Measurements from ENCODE around the gene ARMH3. TPM values are rescaled to one million over a fixed set of nuclear protein-coding genes. Genes with fewer than 3 reads are reported as not detected.
"Not testable (repeated sequence)": the region's sequence is repeated elsewhere in the genome, so short reads cannot be mapped to it uniquely, and the experiment has no call there.

Gene ARMH3
- total RNA-seq, 4 donors from 2014 or later, result 12.9 to 19.3 (median 16.2) TPM

- no peak overlapping the region for H3K4me3 ChIP-seq
- DNase-seq (ENCODE audit: extremely low spot score), result no peak
- H3K9me3 ChIP-seq, result no peaks in the 10 kb centered on the region
- H3K27me3 ChIP-seq, result no peaks in the 10 kb centered on the region
- TF ChIP-seq POLR2AphosphoS5 (IDR thresholded peaks at IDR 0.05), result no peak
- no peak for TF ChIP-seq EP300 (IDR thresholded peaks at IDR 0.05)
- no peak for TF ChIP-seq CTCF (IDR thresholded peaks at IDR 0.05)
- no peak for TF ChIP-seq POLR2A (IDR thresholded peaks at IDR 0.05; ENCODE audit: low read depth)
- peaks cover 8 to 36% (median 23%) of the 10 kb centered on the region in 4 donors for H3K4me1 ChIP-seq
- 83% methylated on average over 5 of the region's 5 CpGs for WGBS
- intact Hi-C loops (cut with DNase I), result no loop called here
- H3K27ac ChIP-seq (replicated peaks in 1 of 4), result no peak overlapping the region
- peaks cover 47 to 72% (median 65%) of the 10 kb centered on the region in 4 donors for H3K36me3 ChIP-seq
Observed at GRCh38 chr10:101993651-101994200, 62.2 kb downstream of the ARMH3 start.

- Histone ChIP-seq H3K4me1 (peaks cover 5 to 31% (median 19%) of the 10 kb centered on the region in 4 donors), H3K4me3 (no peak overlapping the region), H3K27ac (replicated peaks in 1 of 4) (no peak overlapping the region), H3K36me3 (peaks cover 52 to 77% (median 68%) of the 10 kb centered on the region in 4 donors), H3K27me3 (no peaks in the 10 kb centered on the region), H3K9me3 (no peaks in the 10 kb centered on the region)
- TF ChIP-seq CTCF (IDR thresholded peaks at IDR 0.05) (no peak), POLR2A (IDR thresholded peaks at IDR 0.05; ENCODE audit: low read depth) (no peak), POLR2AphosphoS5 (IDR thresholded peaks at IDR 0.05) (no peak), EP300 (IDR thresholded peaks at IDR 0.05) (no peak)
- DNase-seq (ENCODE audit: extremely low spot score), result no peak
- WGBS, result 92% methylated on average over 4 of the region's 4 CpGs
- intact Hi-C loops (cut with DNase I), result no loop called here
Observed at GRCh38 chr10:101993221-101993620, 62.8 kb downstream of the ARMH3 start.

- no peak for TF ChIP-seq POLR2A (IDR thresholded peaks at IDR 0.05; ENCODE audit: low read depth)
- TF ChIP-seq EP300 (IDR thresholded peaks at IDR 0.05), result no peak
- no peak for TF ChIP-seq CTCF (IDR thresholded peaks at IDR 0.05)
- no peak for TF ChIP-seq POLR2AphosphoS5 (IDR thresholded peaks at IDR 0.05)
- H3K9me3 ChIP-seq, result no peaks in the 10 kb centered on the region
- peaks cover 0 to 12% (median 3%) of the 10 kb centered on the region in 4 donors for H3K4me1 ChIP-seq
- intact Hi-C loops (cut with DNase I), result no loop called here
- no peak overlapping the region for H3K4me3 ChIP-seq
- no peak overlapping the region for H3K27ac ChIP-seq (replicated peaks in 1 of 4)
- DNase-seq (ENCODE audit: extremely low spot score), result no peak
- H3K36me3 ChIP-seq, result peaks cover 42 to 97% (median 73%) of the 10 kb centered on the region in 4 donors
- no peaks in the 10 kb centered on the region for H3K27me3 ChIP-seq
- 61% methylated on average over 3 of the region's 3 CpGs for WGBS
Observed at GRCh38 chr10:101987136-101987535, 68.8 kb downstream of the ARMH3 start.

- intact Hi-C loops (cut with DNase I), result no loop called here
- no peak for DNase-seq (ENCODE audit: extremely low spot score)
- WGBS, result 61% methylated on average over 3 of the region's 3 CpGs
- Histone ChIP-seq H3K27ac (replicated peaks in 1 of 4) (no peak overlapping the region), H3K36me3 (peaks cover 37 to 97% (median 72%) of the 10 kb centered on the region in 4 donors), H3K4me3 (no peak overlapping the region), H3K4me1 (peaks cover 0 to 12% (median 3%) of the 10 kb centered on the region in 4 donors), H3K27me3 (no peaks in the 10 kb centered on the region), H3K9me3 (no peaks in the 10 kb centered on the region)
- TF ChIP-seq EP300 (IDR thresholded peaks at IDR 0.05), result no peak
- TF ChIP-seq POLR2A (IDR thresholded peaks at IDR 0.05; ENCODE audit: low read depth), result no peak
- no peak for TF ChIP-seq POLR2AphosphoS5 (IDR thresholded peaks at IDR 0.05)
- no peak for TF ChIP-seq CTCF (IDR thresholded peaks at IDR 0.05)
Observed at GRCh38 chr10:101986624-101986971, 69.4 kb downstream of the ARMH3 start.

GRCh38 chr10:101980677-101981076 is 75.3 kb downstream of the ARMH3 start:
- H3K9me3 ChIP-seq; H3K27ac ChIP-seq (replicated peaks in 1 of 4); intact Hi-C loops (cut with DNase I); H3K4me1 ChIP-seq; DNase-seq (ENCODE audit: extremely low spot score); H3K27me3 ChIP-seq; H3K4me3 ChIP-seq: not testable (repeated sequence)
- peaks cover 0 to 48% (median 28%) of the 10 kb centered on the region in 4 donors for H3K36me3 ChIP-seq
- WGBS, result 100% methylated on average over 2 of the region's 2 CpGs

Measured in esophagus muscularis mucosa (tissue), 4 donors.